NCI-H1694 (cell line): Measurements from ENCODE around the gene CCDC154.
"Not testable (repeated sequence)": the region's sequence is repeated elsewhere in the genome, so short reads cannot be mapped to it uniquely, and the experiment has no call there.

Experiments used
- DNase-seq: peaks from one replicate; lab custom pipeline; 2025; lab: John Stamatoyannopoulos, UW

Gene CCDC154

DNA sequence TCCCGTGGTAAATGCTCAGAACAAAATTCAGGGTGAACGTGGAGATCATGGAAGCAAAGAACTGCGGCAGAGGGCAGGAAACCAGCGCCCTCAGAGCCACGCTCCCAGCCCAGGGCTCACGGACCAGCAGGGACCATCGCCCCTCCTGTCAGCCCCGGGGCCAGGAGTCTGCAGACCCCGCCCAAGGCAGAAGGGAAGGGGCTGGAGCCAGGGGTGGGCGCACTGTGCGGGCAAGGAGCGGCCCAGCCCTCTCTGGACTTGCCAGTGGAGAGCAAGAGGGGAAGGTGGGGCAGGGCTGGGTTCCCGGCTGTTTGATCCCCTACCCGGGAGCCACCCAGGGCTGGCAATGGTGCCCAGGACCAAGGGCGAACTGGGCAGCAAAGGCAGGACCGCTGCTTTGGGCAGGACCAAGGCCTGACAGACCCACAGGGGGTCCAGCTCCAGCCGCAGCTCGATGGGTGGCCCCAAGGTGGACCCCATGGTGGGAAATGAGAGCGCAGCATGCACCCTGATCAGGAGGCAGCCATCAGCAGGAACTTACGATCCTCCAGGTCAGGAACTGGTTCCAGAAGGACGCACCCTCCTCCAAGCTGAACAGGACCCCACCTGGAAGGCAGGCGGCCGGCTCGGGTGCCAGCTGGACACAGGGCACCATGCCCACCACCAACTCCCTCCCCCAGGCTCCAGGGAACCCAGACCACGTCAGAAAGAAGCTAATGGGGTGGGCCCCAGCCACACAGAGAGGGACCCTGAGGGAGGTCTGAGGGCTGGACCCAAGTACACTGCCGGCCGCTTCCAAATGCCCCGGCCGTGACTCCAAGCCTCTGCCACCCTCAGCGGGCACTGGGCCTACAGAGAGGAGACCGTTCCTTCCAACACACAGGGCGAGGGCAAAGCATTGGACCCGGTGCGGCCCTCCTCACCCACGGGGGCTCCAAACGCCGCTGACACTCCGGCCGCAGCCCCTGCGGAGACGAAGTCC lies 11.1 kb upstream of the CCDC154 start:
- no peak for DNase-seq

DNA sequence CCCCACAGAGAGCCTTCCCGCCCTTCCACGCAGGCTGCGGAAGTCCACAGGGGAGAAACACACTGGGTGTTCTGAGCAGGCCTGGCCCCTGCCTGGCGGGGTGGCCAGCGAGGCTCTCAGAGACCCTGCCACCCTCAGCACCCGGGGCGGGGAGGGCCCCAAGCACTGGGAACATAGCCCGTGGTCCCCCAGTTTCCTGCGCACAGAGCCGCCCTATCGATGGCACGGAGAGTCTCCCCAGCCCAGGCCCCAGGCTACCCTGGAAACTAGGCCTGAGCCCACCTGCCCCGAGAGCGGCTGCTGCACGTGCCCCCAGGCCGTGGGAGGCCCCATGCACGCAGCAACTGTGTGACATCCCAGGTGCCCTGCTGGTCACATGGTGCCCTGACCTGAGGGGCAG lies 10.2 kb upstream of the CCDC154 start:
- no peak for DNase-seq

DNA sequence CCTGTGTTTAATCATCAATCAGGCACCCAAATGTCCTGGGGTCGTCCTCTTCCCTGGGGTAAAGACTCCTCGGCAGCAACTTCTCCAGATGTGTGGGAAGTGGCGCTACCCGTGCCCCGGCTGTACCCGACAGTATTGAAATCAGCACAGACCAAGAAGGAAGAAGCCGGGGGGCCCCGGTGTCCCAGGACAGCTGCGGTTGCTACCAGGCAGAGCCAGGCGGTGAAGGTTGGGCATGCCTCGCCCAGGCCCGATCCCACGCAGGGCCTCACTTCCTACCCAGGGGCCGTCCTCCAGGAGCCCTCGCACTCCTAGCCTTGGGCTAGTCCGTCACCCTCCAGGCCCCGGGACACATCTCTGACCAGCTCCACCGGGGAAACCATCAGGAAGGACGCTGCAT lies 9.0 kb upstream of the CCDC154 start:
- DNase-seq: no peak

DNA sequence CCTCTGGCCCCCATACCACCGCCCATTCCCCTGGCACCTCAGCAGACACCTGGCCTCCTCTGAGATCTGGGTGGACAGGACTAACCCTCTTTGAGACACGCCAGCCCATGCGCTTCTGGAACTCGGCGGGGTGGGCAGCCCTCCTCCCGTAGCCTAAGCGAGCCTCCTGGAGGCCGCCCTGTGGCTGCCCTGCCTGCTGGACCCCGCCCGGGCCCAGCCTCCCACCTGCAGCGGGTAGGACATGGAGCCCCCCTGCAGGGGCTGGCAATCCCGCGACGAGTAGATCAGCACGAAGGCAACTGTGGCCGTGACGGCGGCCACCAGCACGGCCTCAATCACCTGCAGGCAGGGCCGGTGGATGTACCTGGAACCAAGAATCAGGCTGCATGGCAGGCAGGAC lies 8.2 kb upstream of the CCDC154 start:
- DNase-seq: no peak

DNA sequence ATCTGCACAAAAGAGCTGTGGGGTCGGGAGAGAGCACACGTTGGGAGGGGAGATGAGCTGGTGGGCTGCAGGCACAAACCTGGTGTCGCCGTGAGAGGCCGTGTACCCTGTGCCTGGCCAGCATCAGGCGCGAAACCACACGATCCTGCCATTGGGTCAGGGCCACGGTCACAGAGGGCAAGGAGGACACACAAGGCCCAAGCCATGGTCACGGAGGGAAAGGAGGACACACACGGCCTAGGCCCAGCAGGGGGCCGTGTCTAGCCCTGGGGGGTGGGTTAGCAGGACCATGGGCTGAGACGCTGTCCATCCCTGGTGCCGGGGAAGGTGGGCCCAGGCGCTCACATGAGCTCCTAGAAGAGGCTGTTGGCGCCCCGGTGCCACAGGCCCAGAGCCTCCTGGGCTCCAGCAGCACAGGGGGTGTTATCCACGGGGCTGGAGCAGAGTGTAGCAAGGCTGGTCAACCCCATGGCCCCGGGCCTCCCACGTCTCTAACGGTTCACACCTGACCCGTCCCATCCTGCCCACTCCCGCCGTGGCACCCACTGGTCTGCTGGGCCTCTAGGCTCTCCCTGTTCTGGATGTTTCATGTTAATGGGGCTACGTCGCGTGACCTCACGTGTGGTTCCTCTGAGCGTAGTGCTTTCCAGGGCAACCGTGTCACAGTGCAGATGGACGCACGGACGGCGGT lies 7.5 kb upstream of the CCDC154 start:
- no peak for DNase-seq

DNA sequence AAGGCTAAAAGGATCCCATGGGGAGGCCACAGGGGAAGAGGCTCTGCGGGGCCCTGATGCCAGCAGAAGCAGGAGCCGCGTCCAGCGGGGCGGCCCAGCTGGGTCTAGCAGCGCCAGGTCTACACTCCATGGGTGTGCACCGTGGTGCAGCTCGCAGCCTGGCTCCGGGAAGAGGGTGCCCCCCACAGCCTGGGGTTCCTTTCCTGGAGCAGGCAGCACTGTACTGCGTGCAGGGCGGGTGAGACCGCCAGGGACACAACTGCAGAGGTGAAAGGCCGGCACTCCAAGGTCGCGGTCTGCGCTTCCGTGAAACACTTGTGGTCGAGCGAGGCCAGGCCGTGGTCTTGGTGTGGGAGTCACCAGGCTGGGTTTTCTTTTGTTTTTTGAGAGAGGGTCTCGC lies 6.5 kb upstream of the CCDC154 start:
- no peak for DNase-seq

DNA sequence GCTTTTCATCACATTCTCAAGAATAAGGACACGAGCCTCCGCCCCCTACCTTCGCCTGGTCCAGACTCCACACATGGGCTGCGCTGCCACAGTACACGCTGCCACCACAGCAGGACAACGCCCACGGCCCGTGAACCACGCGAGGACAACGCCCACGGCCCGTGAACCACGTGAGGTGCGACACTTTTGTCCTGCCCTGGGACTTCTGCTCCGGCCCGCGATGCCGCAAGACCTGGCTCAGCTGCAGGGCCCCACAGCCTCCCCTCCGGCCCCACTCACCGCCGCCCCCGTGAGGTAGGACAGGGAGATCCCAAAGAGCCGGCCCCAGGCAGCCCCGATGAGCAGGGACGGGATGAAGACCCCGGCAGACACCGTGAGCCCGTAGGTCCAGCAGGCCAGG lies 5.9 kb upstream of the CCDC154 start:
- no peak for DNase-seq

DNA sequence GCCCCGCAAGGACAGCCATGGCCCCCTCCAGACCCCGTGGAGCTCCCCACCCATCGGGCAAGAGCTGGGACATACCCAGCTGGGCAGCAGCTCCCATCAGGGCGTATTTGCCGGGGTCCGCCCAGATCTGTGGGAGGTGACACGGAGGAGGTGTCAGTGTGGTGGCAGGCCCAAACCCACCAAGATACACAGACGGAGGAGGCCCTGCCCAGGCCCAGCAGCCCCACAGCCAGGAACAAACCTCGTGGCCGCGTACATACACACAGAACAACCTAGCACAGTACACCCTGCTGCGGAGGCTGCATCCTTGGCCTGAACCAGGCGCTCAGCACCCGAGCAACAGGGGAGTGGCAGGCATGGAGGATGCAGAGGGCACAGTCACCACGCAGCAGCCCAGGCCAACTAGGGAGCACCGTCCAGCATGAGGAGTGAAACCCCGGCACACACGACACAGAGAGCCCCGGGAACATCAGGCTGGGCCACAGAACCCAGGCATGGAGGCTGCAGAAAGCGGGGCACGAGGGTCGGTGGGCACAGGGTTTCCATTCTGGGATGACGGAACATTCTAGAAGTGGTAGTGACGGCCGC lies 4.9 kb upstream of the CCDC154 start:
- DNase-seq: no peak

DNA sequence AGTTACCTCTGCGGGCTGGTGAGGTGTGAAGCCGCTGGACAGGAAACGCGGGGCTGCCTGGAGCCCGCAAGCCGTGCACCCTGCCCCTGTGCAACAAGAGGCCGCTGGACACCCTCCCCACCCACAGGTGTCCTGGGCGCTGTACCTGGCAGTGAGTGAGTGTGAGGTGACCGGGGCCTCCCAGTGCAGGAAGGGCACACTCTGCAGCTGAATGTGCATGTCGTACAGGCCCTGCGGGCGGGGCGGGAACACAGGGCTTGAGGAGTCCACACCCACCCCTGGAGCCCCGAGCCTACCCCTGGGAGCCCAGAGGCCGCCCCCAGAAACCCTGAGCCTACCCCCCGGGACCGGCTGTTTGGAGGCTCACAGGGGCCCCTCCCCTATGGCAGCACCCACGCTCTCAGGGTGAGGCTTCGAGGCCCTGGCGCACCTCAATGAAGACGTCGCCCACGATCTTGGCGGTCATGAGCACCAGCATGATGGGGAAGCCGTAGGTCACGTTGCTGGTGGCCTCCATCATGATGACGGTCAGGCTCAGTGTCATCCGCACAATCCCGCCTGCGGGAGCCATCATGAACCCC lies 4.3 kb upstream of the CCDC154 start:
- DNase-seq: no peak

DNA sequence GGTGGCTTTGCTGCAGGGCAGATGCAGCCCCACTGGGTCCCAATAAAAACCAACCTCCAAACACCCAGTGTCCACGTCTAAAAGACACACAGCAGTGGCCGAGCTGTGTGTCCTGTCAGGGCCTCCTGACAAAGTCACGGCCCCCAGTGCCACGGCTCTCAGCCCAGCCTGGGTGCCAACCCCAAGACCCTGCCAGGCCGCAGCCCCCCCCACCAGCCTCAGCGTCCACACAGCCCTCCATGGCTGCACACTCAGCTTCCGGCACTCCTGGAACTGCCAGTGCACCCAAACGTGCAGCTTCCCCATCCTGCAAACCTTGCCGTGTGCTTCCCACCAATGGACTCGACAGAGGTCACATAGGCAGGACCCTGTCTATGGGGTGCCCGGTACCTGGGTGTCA lies 3.6 kb upstream of the CCDC154 start:
- no peak for DNase-seq

DNA sequence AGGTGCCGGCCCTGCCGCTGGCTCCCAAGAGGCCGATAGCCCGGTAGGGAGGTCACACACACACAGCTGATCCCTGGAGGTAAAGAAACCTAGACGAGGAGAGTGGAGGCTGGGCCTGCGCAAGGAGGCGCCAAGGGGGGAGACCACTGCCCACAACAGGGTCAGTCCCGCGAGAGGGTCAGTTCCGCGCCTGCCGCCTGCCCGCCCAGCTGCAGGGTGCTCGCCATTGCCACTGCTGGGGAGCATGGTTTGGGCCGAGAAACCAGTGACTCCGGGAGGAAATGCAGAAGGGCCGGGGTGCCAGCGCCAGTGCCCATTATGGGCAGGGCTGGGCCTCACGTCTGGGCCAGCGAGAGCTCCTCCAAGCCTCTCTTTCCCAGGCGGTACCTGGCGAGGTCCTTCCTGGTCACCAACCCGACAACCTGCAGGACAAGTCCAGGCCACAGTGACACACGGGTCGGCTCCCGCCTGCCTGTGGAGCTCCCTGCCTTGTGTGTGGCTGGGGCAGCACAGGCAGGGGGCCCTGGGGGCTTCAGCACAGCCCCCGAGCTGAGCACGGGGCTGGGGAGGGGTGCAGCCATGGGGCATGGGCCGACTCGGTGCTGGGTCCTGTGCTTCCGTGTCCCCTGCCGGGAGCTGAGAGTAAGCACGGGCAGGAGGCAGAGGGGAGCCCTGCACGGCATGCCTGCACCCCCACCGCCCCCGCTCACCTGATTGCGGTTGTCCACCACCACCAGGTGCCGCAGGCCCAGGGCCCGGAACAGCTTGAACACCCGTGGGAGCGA lies 2.1 kb upstream of the CCDC154 start:
- no peak for DNase-seq

DNA sequence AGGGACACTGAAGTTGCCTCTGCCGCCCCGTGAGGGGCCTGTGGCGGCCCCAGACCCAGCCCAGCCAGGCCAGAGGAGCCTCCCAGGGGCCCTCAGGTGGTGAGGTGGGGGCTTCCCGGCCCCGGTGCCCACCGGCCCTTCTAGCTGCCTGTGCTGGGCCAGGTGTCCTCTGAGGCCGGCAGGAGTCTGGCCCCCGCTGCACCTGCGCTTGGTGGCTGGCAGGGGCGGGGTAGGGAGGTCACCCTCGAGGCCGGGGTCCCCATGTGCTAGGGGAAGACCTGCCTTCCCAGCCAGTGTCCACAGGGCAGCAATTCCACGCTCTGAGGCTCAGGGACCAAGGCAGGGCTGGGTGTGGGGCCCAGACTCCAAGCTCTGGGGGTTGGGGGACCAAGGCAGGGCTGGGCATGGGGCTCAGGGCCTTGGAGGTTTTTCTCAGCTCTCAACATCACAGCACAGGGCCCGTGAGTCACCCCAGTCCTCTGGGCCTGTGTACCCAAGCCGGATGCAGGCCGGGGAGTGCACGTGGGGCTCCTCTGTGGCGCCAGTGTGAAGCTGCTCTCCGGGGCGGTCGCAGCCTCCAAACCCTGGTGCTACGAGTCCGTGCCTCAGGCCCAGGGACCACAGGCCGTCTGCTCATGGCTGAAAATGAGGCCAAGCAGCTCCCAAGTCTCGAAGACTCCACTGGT lies 1.3 kb upstream of the CCDC154 start:
- DNase-seq: no peak

DNA sequence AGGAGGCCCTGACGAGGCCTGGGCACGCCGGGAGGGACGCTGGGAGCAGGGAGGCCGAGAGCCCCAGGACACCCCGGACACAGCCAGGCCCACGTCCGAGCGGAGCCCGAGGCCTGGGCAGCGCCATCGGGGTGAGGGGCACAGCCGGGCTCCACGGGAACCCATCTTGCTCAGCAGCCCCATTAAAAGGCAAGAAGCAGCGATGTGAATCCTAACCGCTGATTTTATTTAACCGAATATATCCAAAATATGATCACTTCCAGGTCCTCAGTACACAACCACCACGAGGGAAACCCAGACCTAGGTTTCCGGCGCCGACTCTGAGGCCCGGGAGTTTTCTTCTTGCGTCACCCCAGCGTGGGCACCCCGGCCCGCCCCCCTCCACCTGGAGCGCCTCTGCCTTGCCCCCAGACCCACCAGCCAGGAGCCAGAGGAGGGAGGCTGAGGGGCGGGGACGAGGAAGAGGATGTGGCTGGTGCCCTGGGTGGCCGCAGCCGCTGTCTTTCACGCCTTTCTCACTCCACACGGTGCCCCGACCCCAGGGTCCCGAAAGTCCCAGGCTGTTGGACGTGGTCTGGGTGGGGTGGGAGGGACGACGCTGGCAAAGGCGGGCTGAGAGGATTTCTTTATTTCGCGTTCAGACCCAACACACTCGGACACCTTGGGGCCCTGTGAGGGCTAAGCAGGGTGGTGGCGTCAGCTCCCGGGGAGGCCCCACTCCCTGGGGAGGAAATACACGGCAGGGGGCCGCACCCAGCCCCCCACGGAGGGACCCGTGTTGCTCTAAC lies 568 bp upstream of the CCDC154 start:
- DNase-seq: no peak

DNA sequence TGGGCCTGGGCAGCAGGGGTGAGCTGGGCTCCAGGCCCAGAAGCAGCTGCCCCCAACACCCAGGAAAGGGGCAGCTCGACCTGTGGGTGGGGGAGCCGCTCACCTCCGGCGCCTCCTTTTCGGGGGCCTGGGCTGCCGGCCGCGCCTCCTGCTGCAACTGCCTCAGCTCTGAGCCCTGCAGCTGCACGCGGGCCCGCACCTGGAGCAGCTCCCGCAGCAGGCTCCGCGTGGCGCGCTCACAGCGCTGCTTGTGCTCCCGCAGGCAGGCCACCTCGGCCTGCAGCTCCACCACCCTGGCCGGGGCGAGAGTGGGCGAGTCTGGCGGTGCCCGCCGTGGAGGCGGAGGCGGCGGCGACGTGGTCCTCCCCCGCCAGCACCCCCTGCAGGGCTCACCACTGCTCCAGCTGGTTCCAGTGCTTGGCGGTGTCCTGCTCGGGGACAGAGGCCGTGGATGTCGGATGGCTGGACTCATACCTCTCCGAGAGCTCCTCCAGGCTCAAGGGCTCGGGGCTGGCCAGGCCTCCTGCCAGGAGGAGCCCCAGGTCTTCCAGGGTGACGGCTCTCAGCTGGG lies 868 bp downstream of the CCDC154 start:
- DNase-seq: no peak

DNA sequence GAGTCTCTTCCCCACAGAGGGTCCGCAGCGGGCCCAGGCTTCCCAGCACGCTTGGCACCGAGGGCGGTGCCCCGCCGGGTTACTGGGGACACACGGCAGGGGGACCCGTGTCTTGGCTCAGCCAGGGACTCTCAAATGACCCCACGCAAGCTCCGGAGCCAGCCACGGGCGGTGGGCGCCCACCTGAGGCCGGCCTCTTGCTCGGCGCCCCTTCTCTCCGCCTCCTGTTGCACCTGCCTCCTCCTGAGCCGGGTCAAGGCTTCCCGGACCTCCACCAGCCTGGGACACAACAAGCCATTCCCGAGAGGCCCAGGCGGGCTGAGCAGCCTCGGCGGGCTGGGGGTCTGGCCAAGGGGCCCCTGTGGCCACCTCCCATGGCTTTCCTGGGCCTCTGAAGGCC lies 1.7 kb downstream of the CCDC154 start:
- DNase-seq: no peak

DNA sequence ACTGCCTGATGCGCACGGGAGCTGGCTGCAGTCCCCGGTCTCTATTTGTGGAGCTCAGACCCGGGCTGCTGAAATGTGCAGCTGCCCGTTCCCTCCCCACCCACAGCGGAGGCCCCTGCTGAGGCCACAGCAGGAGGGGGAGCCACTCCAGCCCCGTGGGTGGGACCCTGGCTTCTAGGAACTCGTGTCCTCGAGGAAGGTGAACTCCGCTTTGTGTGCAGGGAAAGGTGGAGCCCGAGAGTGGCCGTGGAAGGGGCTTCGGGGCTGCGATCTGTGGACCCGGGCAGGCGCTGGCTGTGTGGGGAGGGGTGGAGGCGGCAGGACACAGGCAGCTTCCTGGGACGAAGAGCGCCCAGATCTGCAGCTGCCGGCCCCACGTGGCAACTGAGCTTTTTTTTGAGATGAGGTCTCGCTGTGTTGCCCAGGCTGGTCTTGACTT lies 2.9 kb downstream of the CCDC154 start:
- DNase-seq: no peak

DNA sequence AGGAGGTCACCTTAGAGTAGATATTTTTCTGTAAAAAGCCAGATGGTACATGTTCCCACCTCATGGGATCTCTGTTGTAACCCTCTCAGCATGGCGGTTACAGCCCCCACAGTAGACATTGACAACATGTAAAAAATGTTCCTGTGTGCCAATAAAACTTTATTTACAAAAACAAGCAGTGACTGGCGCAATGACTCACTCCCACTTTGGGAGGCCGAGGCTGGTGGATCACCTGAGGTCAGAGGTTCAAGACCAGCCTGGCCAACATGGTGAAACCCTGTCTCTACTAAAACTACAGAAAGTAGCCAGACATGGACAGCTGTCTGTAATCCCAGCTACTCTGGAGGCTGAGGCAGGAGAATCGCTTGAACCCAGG lies 4.7 kb downstream of the CCDC154 start:
- DNase-seq: not testable (repeated sequence)

DNA sequence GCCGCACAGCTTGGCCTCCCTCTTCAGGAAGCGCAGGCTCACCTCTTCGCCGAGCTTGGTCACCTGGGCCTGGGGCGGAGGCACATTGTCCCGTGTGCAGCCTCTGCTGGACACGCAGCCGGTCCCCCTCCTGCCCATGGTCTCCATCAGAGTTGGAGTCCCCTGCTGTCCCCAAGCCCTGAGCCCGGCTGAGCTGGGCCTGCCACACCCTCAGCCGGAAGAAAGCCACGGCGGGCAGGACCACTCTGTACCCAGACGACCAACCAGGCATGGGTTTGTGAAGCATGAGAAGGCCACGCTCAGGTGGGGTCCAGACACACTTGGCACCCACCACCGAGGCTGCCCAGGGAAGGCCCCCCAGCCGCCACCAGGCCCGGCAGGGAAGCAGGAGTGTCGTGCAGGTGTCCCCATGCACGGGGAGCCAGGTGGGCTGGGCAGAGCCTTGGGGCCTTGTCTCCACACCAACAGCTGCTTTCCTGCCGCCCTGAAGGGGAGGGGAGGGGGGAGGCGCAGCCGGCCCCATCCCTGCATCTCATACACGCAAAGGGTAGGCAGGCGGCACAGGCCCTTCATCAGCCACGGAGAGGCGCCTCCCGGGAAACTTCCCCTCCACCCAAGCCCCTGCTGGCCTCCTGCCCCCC lies 5.2 kb downstream of the CCDC154 start:
- no peak for DNase-seq

DNA sequence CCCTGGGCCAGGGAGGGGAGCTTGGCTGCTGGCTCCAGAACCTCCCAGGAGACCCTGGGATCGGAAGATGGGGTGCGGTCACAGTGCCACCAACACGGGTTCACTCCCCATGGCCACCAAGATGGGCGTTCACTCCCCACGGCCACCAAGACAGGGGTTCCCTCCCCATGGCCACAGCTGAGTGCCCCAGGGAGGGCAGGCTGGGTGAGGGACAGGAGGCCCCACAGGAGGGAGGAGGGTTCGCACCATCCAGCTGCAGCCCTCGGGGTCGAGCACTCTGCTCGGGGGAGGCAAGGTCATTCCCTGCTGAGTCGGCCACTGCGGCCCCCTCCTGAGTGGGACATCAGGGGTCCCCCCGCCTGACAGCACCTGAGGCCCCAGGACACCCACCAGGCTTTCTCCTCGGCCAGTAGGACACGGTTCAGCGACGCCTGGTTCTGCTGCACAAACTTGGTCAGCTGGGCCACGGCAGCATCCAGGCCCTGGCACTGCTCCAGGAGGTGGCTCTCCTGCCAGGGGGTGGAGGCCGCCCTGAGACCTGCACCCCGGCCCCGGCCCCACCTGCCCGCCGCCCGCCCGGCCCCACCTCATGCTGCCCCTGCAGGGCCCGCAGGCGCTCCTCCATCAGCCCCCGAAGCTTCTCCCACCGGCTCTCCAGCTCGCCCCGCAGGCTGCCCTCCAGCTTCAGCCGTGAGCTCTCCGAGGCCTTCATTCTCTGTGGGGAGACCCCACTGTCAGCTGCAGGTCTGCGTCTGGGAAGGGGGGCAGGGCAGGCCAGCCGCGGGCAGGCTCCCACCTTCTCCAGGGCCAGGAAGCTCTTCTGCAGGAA lies 5.9 kb downstream of the CCDC154 start:
- DNase-seq: no peak
